C4-2B (cell line): Measurements from ENCODE around the gene OSBPL6.

Experiments used
- H3K27ac ChIP-seq: fragments of 450-650 bp; 2 replicates; pipeline ENCODE4 v1.5.1; 2017
- CTCF ChIP-seq: fragments of 450-650 bp; conservative IDR thresholded peaks from 2 replicates; pipeline ENCODE4 v1.5.1; 2017; ENCODE audit warnings: mild to moderate bottlenecking
- ZFX ChIP-seq: fragments of 450-650 bp; IDR thresholded peaks from 2 replicates; pipeline ENCODE4 v1.6.1; 2017

The OSBPL6 gene

DNA sequence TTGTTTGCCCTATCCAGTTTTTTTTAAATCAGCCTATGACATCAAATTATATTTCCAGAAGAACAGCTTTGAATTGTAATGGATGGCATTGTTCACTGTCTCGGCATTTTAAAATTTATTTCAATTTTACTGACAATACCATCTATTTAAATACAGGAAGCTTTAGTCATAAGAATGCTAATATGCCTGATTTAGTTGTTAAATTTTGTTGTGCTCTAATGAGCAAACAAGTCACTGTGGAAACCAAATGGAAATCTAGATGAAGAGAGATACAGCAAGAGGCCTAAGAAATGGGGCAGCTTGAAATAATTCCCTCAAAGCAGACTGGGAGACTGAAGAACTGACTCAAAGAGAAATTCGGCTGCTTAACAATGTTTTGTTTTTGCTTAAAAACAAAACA is 76.8 kb downstream of the OSBPL6 start:
- H3K27ac ChIP-seq = no peak overlapping the region
- TF ChIP-seq ZFX = no peak
- no peak for TF ChIP-seq CTCF

DNA sequence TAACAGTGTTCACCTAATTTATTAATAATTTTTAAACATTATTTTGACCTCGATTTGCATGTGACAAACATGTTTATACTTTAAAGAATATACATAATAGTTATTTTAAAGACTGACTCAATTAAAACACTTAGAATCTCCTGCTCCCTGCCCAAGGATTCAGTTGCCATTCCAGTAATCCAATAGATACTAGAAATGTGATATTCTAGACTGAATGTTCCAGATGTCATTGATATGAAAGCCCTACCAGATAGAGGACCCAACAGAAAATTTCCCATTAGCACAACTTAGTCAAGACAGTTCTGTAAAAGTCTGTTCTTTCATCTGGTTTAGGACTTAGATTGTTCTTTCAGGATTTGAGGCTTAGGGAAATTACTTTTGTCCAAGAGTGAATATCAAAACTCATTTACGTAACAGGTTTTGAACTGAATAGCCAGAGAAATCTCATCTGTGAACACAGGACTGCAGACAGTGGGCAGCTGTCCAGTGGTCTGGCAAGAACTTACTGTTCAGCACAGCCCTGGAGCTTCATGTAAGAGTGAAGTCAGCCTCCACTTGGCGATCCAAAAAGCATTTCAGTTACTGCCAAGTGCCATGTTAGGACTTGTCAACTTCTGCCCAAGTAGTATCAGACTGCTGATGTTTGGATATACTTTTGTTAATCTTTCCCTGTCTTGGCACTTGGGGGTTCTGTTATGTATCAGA is 77.5 kb downstream of the OSBPL6 start:
- no peak for TF ChIP-seq CTCF
- no peak for TF ChIP-seq ZFX
- no peak overlapping the region for H3K27ac ChIP-seq

DNA sequence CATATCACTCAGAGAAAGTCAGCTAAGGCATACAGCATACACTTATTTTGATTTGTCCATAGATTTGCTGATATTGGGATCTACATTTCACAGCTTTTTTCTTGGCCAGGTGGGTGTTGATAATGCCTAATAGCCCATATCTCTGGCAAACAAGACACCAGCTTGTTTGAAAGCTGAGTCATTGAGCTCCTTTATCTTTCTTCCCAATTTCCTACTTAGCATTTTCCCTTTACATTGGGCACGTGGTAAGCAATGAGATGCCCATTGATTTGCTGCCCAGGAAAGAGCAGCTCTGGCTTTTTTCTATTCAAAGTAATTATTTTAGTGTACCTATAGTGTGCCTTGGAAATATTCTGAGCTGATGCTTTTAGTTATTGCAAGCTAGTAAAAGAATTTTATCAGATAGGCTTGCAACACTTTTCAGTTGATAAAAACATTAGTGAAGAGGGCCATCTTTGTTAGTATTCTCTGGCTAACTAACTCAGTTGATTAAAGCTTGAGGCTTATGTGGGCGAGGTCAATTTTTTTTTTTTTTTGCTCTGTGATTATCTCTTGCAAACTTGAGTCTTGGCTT is 79.6 kb downstream of the OSBPL6 start:
- TF ChIP-seq ZFX = no peak
- TF ChIP-seq CTCF = no peak
- no peak overlapping the region for H3K27ac ChIP-seq

GRCh38 chr2:178275600-178275999 is 81.3 kb downstream of the OSBPL6 start:
- H3K27ac ChIP-seq = no peak overlapping the region
- TF ChIP-seq ZFX (no peak), CTCF (no peak)

GRCh38 chr2:178277741-178278197 is 83.5 kb downstream of the OSBPL6 start:
- H3K27ac ChIP-seq = no peak overlapping the region
- TF ChIP-seq ZFX (no peak), CTCF (no peak)

- H3K27ac ChIP-seq = no peak overlapping the region
- TF ChIP-seq ZFX (no peak), CTCF (no peak)
Observed at GRCh38 chr2:178279142-178279541, 84.8 kb downstream of the OSBPL6 start.

- TF ChIP-seq ZFX (no peak), CTCF (no peak)
- H3K27ac ChIP-seq = no peak overlapping the region
Observed at GRCh38 chr2:178279636-178280035, 85.3 kb downstream of the OSBPL6 start.
